ENCODE data around the gene KCNJ18.
"Not testable (repeated sequence)": the region's sequence is repeated elsewhere in the genome, so short reads cannot be mapped to it uniquely, and the experiment has no call there.

The KCNJ18 gene

GRCh38 chr17:21671871-21672270 is 20.5 kb upstream of the KCNJ18 start:
- not testable (repeated sequence) for DNase-seq

- DNase-seq = not testable (repeated sequence)
These were observed 18.7 kb upstream of the KCNJ18 start for GRCh38 chr17:21673451-21674241.

GRCh38 chr17:21674242-21674731 is 18.0 kb upstream of the KCNJ18 start:
- DNase-seq = peak; percentile 58

- peak; percentile 41 for DNase-seq
These were observed 17.2 kb upstream of the KCNJ18 start for GRCh38 chr17:21674891-21675738.

- DNase-seq = peak; percentile 40
These were observed 16.6 kb upstream of the KCNJ18 start for GRCh38 chr17:21675739-21676130.

- DNase-seq = peak; percentile 52
These were observed 15.8 kb upstream of the KCNJ18 start for GRCh38 chr17:21676281-21677111.

- peak; percentile 45 for DNase-seq
These were observed 15.0 kb upstream of the KCNJ18 start for GRCh38 chr17:21677126-21677910.

- DNase-seq = peak; percentile 45
These were observed 14.4 kb upstream of the KCNJ18 start for GRCh38 chr17:21677911-21678310.

GRCh38 chr17:21678393-21679081 is 13.8 kb upstream of the KCNJ18 start:
- peak; percentile 41 for DNase-seq

GRCh38 chr17:21679256-21680146 is 12.8 kb upstream of the KCNJ18 start:
- peak; percentile 35 for DNase-seq

GRCh38 chr17:21680366-21680765 is 12.0 kb upstream of the KCNJ18 start:
- peak; percentile 49 for DNase-seq

GRCh38 chr17:21680850-21681351 is 11.4 kb upstream of the KCNJ18 start:
- DNase-seq = peak; percentile 47

- peak; percentile 41 for DNase-seq
These were observed 10.7 kb upstream of the KCNJ18 start for GRCh38 chr17:21681576-21681975.

- peak; percentile 23 for DNase-seq
These were observed 10.2 kb upstream of the KCNJ18 start for GRCh38 chr17:21682130-21682529.

- DNase-seq = not testable (repeated sequence)
These were observed 9.1 kb upstream of the KCNJ18 start for GRCh38 chr17:21683142-21683712.

- not testable (repeated sequence) for DNase-seq
These were observed 8.4 kb upstream of the KCNJ18 start for GRCh38 chr17:21683897-21684296.

GRCh38 chr17:21684384-21684783 is 7.9 kb upstream of the KCNJ18 start:
- DNase-seq = not testable (repeated sequence)

GRCh38 chr17:21685061-21685795 is 7.1 kb upstream of the KCNJ18 start:
- DNase-seq = not testable (repeated sequence)
